H1 (cell line): ENCODE measurements around the gene APELA.

Experiments used
- ASH2L ChIP-seq: fragments of 200-600, 300-600 bp; sonication (generic); IDR thresholded peaks from one replicate; pipeline ENCODE4 v1.7.1; 2017; ENCODE audit warnings: low read length
- CTCF ChIP-seq, 3 experiments: IDR thresholded peaks; 1 replicate in 2 of 3; 2 replicates in 1 of 3; pipeline versions ENCODE4 v1.5.1 to v1.6.1; 2011; ENCODE audit warnings: low read length in 3 of 3, mild to moderate bottlenecking in 3 of 3, inconsistent platforms in 2 of 3, low read depth in 1 of 3, moderate library complexity in 1 of 3; ENCODE audit not compliant: insufficient read depth in 1 of 3; ENCODE audit errors: control extremely low read depth in 1 of 3
- EP300 ChIP-seq, 2 experiments: IDR thresholded peaks; 1 replicate in 1 of 2; 2 replicates in 1 of 2; pipeline ENCODE4 v1.6.1; 2011 to 2012; ENCODE audit warnings: low read depth in 2 of 2, low read length in 2 of 2, mild to moderate bottlenecking in 2 of 2, borderline replicate concordance in 1 of 2, inconsistent platforms in 1 of 2, moderate library complexity in 1 of 2
- GABPA ChIP-seq: IDR thresholded peaks from 2 replicates; pipeline ENCODE4 v1.6.1; 2011; ENCODE audit warnings: mild to moderate bottlenecking, low read length, moderate library complexity, borderline replicate concordance; ENCODE audit not compliant: insufficient read depth
- HDAC2 ChIP-seq, 2 experiments: fragments of 300-600 bp in 1 of 2; sonication (generic) in 1 of 2; IDR thresholded peaks; 2 replicates each; pipeline ENCODE4 v1.6.1; 2011 to 2012; ENCODE audit warnings: low read depth in 2 of 2, low read length in 2 of 2, mild to moderate bottlenecking in 2 of 2, moderate library complexity in 2 of 2, borderline replicate concordance in 1 of 2, inconsistent platforms in 1 of 2
- MAX ChIP-seq: IDR thresholded peaks from 2 replicates; pipeline ENCODE4 v1.6.1; 2012; ENCODE audit warnings: inconsistent platforms
- RNF2 ChIP-seq: fragments of 200-900, 300-1000 bp; sonication (generic); IDR thresholded peaks from 2 replicates; pipeline ENCODE4 v1.7.1; 2016; ENCODE audit warnings: borderline replicate concordance, low read depth, mild to moderate bottlenecking, antibody characterized with exemption, low read length; ENCODE audit not compliant: poor library complexity, severe bottlenecking; ENCODE audit errors: missing control alignments
- TEAD4 ChIP-seq: IDR thresholded peaks from 2 replicates; pipeline ENCODE4 v1.6.1; 2012; ENCODE audit warnings: low read depth, low read length, inconsistent platforms, mixed read lengths

GRCh38 chr4:164924670-164925238, 47.8 kb downstream of the APELA start:
- no peak for TF ChIP-seq CTCF (IDR thresholded peaks at IDR 0.05; ENCODE audit: control extremely low read depth in 1 of 3, insufficient read depth in 1 of 3, low read depth in 1 of 3, low read length in 3 of 3)
- TF ChIP-seq HDAC2 (IDR thresholded peaks at IDR 0.05; ENCODE audit: borderline replicate concordance in 1 of 2, low read depth in 2 of 2, low read length in 2 of 2): no peak
- no peak for TF ChIP-seq MAX
- no peak for TF ChIP-seq ASH2L
- TF ChIP-seq TEAD4: no peak
- no peak for TF ChIP-seq RNF2
- TF ChIP-seq GABPA: no peak
- no peak for TF ChIP-seq EP300 (IDR thresholded peaks at IDR 0.05; ENCODE audit: borderline replicate concordance in 1 of 2, low read depth in 2 of 2, low read length in 2 of 2)
